NB4 (cell line): Measurements from ENCODE around the gene CLK3.
"Not testable (repeated sequence)": the region's sequence is repeated elsewhere in the genome, so short reads cannot be mapped to it uniquely, and the experiment has no call there.

Experiments
- MYC ChIP-seq: IDR thresholded peaks from 2 replicates; pipeline ENCODE4 v1.6.1; 2011; ENCODE audit warnings: low read depth, low read length
- POLR2A ChIP-seq: IDR thresholded peaks from 2 replicates; pipeline ENCODE4 v1.6.1; 2011; ENCODE audit warnings: mild to moderate bottlenecking; ENCODE audit not compliant: insufficient read length; ENCODE audit errors: extremely low read depth
- TF ChIP-seq, protein P1 (sequence below): IDR thresholded peaks from one replicate; pipeline ENCODE4 v1.5.1; 2012; ENCODE audit warnings: low read depth, low read length
- TF ChIP-seq, protein P2 (sequence below): IDR thresholded peaks from 2 replicates; pipeline ENCODE4 v1.6.1; 2011; ENCODE audit warnings: low read depth, low read length

DNA sequence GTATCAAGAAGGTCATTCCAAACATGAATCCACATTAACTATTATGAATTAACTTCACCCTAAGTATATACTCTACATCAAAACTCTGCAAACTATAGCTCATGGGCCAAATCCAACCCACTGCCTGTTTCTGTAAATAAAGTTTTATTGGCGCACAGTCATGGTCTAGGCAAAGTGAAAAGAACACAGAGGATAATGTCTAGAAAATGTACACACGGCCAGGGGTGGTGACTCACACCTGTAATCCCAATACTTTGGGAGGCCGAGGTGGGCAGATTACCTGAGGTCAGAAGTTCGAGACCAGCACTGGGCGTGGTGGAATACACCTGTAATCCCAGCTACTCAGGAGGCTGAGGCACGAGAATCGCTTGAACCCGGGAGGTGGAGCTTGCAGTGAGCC is 45.6 kb downstream of the CLK3 start:
- TF ChIP-seq, protein P1, sequence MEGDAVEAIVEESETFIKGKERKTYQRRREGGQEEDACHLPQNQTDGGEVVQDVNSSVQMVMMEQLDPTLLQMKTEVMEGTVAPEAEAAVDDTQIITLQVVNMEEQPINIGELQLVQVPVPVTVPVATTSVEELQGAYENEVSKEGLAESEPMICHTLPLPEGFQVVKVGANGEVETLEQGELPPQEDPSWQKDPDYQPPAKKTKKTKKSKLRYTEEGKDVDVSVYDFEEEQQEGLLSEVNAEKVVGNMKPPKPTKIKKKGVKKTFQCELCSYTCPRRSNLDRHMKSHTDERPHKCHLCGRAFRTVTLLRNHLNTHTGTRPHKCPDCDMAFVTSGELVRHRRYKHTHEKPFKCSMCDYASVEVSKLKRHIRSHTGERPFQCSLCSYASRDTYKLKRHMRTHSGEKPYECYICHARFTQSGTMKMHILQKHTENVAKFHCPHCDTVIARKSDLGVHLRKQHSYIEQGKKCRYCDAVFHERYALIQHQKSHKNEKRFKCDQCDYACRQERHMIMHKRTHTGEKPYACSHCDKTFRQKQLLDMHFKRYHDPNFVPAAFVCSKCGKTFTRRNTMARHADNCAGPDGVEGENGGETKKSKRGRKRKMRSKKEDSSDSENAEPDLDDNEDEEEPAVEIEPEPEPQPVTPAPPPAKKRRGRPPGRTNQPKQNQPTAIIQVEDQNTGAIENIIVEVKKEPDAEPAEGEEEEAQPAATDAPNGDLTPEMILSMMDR = not testable (repeated sequence)
- TF ChIP-seq, protein P2, sequence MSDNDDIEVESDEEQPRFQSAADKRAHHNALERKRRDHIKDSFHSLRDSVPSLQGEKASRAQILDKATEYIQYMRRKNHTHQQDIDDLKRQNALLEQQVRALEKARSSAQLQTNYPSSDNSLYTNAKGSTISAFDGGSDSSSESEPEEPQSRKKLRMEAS = not testable (repeated sequence)
- not testable (repeated sequence) for TF ChIP-seq POLR2A, MYC
